NB4 (cell line): ENCODE data around the gene HAPLN2.

Experiments
- POLR2A ChIP-seq: IDR thresholded peaks from 2 replicates; pipeline ENCODE4 v1.6.1; 2011; ENCODE audit warnings: mild to moderate bottlenecking; ENCODE audit not compliant: insufficient read length; ENCODE audit errors: extremely low read depth
- TF ChIP-seq, protein P1 (sequence below): IDR thresholded peaks from one replicate; pipeline ENCODE4 v1.5.1; 2012; ENCODE audit warnings: low read depth, low read length

DNA sequence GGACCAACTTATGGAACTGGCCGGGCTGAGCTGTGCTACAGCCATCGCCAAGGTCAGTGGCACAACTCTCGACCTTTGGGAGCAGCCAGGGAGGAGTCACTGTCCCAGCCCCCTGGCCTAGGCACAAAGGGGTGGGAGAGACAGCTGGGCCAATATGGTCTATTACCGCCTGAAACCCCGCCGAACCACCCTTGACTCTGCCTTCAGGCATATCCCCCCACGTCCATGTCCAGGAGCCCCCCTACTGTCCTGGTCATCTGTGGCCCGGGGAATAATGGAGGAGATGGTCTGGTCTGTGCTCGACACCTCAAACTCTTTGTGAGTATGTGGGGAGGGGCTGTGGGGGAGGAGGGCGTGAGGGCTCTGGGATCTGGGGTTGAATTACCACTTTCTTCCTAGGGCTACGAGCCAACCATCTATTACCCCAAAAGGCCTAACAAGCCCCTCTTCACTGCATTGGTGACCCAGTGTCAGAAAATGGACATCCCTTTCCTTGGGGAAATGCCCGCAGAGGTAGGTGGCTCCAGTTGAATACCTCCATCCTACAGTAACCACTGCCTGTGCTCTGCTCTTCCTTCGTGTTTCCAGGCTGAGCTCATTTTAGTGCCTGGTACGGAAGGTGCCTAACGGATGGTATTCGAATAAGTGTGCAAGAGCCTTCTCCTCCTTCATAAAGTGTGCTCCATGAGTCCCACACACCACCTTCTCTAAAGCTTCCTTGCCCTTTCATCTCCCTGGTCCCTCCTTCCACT is 26.9 kb upstream of the HAPLN2 start:
- TF ChIP-seq POLR2A, result no peak
- TF ChIP-seq, protein P1, sequence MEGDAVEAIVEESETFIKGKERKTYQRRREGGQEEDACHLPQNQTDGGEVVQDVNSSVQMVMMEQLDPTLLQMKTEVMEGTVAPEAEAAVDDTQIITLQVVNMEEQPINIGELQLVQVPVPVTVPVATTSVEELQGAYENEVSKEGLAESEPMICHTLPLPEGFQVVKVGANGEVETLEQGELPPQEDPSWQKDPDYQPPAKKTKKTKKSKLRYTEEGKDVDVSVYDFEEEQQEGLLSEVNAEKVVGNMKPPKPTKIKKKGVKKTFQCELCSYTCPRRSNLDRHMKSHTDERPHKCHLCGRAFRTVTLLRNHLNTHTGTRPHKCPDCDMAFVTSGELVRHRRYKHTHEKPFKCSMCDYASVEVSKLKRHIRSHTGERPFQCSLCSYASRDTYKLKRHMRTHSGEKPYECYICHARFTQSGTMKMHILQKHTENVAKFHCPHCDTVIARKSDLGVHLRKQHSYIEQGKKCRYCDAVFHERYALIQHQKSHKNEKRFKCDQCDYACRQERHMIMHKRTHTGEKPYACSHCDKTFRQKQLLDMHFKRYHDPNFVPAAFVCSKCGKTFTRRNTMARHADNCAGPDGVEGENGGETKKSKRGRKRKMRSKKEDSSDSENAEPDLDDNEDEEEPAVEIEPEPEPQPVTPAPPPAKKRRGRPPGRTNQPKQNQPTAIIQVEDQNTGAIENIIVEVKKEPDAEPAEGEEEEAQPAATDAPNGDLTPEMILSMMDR, result no peak
